Frontal cortex (tissue), 4 donors: ENCODE measurements around the gene SH3YL1. TPM values are rescaled to one million over a fixed set of nuclear protein-coding genes. Genes with fewer than 3 reads are reported as not detected.

Source experiments
- DNase-seq, 2 donors: peaks; one replicate each; pipeline ENCODE4 v3.0.0; 2012; ENCODE audit warnings: low spot score in 2 of 2
- FAIRE-seq: peaks from 2 replicates; lab custom pipeline; 2012; peaks lifted over from hg19 to GRCh38; lab: Jason Lieb, UNC
- total RNA-seq: library from RNA; depleted of rRNA; stranded (reverse); fragments of >200 nt; gene quantifications from one replicate; pipeline ENCODE4 v1.2.3, GENCODE V29; 2014
- donor health status: control.
- donor health status: control.
- donor health status: control.

The SH3YL1 gene
- total RNA-seq, 1 donor from 2014 or later, result 55.4 TPM

- FAIRE-seq, result peak; percentile 28
- no peak for DNase-seq
Measured at GRCh38 chr2:259789-260331, 4.0 kb downstream of the SH3YL1 start.

- FAIRE-seq, result no peak
- no peak for DNase-seq
Measured at GRCh38 chr2:258933-259332, 4.9 kb downstream of the SH3YL1 start.

- no peak for FAIRE-seq
- no peak for DNase-seq
Measured at GRCh38 chr2:257842-258241, 6.0 kb downstream of the SH3YL1 start.

- no peak for FAIRE-seq
Measured at GRCh38 chr2:257429-257828, 6.4 kb downstream of the SH3YL1 start.

GRCh38 chr2:256094-256493 lies 7.7 kb downstream of the SH3YL1 start:
- DNase-seq (no peak), FAIRE-seq (no peak)

More at GRCh38 chr2:257429-257828, 6.4 kb downstream of the SH3YL1 start:
- no peak for DNase-seq

GRCh38 chr2:255195-255594 lies 8.6 kb downstream of the SH3YL1 start:
- no peak for DNase-seq

GRCh38 chr2:254241-254640 lies 9.6 kb downstream of the SH3YL1 start:
- DNase-seq, result no peak
- no peak for FAIRE-seq

More at GRCh38 chr2:255195-255594, 8.6 kb downstream of the SH3YL1 start:
- FAIRE-seq, result no peak

- no peak for DNase-seq
- FAIRE-seq, result no peak
Measured at GRCh38 chr2:253202-253638, 10.6 kb downstream of the SH3YL1 start.

- no peak for FAIRE-seq
- no peak for DNase-seq
Measured at GRCh38 chr2:252001-252602, 11.7 kb downstream of the SH3YL1 start.

- DNase-seq (no peak), FAIRE-seq (no peak)
Measured at GRCh38 chr2:249538-250042, 14.2 kb downstream of the SH3YL1 start.

- FAIRE-seq, result no peak
Measured at GRCh38 chr2:248724-249123, 15.1 kb downstream of the SH3YL1 start.

GRCh38 chr2:246489-247144 lies 17.2 kb downstream of the SH3YL1 start:
- no peak for FAIRE-seq
- DNase-seq, result no peak

More at GRCh38 chr2:248724-249123, 15.1 kb downstream of the SH3YL1 start:
- DNase-seq, result no peak

- FAIRE-seq (no peak), DNase-seq (no peak)
Measured at GRCh38 chr2:244547-244946, 19.3 kb downstream of the SH3YL1 start.

GRCh38 chr2:238869-239268 lies 25.0 kb downstream of the SH3YL1 start:
- DNase-seq (no peak), FAIRE-seq (no peak)

- no peak for DNase-seq
- no peak for FAIRE-seq
Measured at GRCh38 chr2:238431-238830, 25.4 kb downstream of the SH3YL1 start.

GRCh38 chr2:237878-238277 lies 26.0 kb downstream of the SH3YL1 start:
- FAIRE-seq, result no peak

GRCh38 chr2:236993-237539 lies 26.8 kb downstream of the SH3YL1 start:
- FAIRE-seq, result no peak

More at GRCh38 chr2:237878-238277, 26.0 kb downstream of the SH3YL1 start:
- no peak for DNase-seq

GRCh38 chr2:234421-234820 lies 29.4 kb downstream of the SH3YL1 start:
- FAIRE-seq, result no peak
- no peak for DNase-seq

More at GRCh38 chr2:236993-237539, 26.8 kb downstream of the SH3YL1 start:
- no peak for DNase-seq

GRCh38 chr2:233030-233429 lies 30.8 kb downstream of the SH3YL1 start:
- no peak for DNase-seq
- no peak for FAIRE-seq

- DNase-seq, result peak; percentile 41 to 66
Measured at GRCh38 chr2:231521-232185, 32.2 kb downstream of the SH3YL1 start.

More at GRCh38 chr2:231521-232185, 32.2 kb downstream of the SH3YL1 start:
- peak; percentile 87 for FAIRE-seq
